GM23338 (cell line): ENCODE data around the gene AGAP1.

Experiments
- CTCF ChIP-seq, 2 experiments: fragments of 200-600 bp in 1 of 2; sonication (generic) in 1 of 2; conservative IDR thresholded peaks; 2 replicates each; pipeline versions ENCODE4 v1.5.1 to v1.6.1; 2016 to 2017; ENCODE audit warnings: antibody characterized with exemption in 2 of 2, low read depth in 2 of 2, mild to moderate bottlenecking in 2 of 2, moderate library complexity in 1 of 2
- EZH2 ChIP-seq: fragments of 200-600 bp; sonication (generic); IDR thresholded peaks from one replicate; pipeline ENCODE4 v1.8.0; 2017; ENCODE audit warnings: antibody characterized with exemption, mild to moderate bottlenecking, low read depth; ENCODE audit not compliant: unreplicated experiment
- EZH2phosphoT487 ChIP-seq: fragments of 200-600 bp; sonication (generic); IDR thresholded peaks from one replicate; pipeline ENCODE4 v1.8.1; 2018; ENCODE audit warnings: antibody characterized with exemption; ENCODE audit not compliant: unreplicated experiment
- JUNB ChIP-seq: IDR thresholded peaks from one replicate; pipeline ENCODE4 v1.6.1; 2016; ENCODE audit warnings: antibody characterized with exemption; ENCODE audit not compliant: unreplicated experiment
- POLR2AphosphoS5 ChIP-seq: IDR thresholded peaks from 2 replicates; pipeline ENCODE4 v1.6.1; 2016; ENCODE audit warnings: antibody characterized with exemption, low read depth
- REST ChIP-seq: IDR thresholded peaks from one replicate; pipeline ENCODE4 v1.6.1; 2018; ENCODE audit warnings: antibody characterized with exemption; ENCODE audit not compliant: unreplicated experiment
- STAT1 ChIP-seq: IDR thresholded peaks from one replicate; pipeline ENCODE4 v1.6.1; 2016; ENCODE audit warnings: antibody characterized with exemption; ENCODE audit not compliant: unreplicated experiment

GRCh38 chr2:235749121-235749770, 255.4 kb downstream of the AGAP1 start:
- TF ChIP-seq EZH2 (no peak), CTCF (conservative IDR thresholded peaks at IDR 0.05; ENCODE audit: low read depth in 2 of 2) (no peak), POLR2AphosphoS5 (no peak), EZH2phosphoT487 (no peak), JUNB (no peak), STAT1 (no peak), REST (no peak)
